Fibroblast of skin of right quadriceps (primary cell): ENCODE measurements around the gene CDK14.

Source experiments
- DNase-seq: peaks from one replicate; pipeline ENCODE4 v3.0.0-alpha.2; 2013

CDK14 gene

DNA sequence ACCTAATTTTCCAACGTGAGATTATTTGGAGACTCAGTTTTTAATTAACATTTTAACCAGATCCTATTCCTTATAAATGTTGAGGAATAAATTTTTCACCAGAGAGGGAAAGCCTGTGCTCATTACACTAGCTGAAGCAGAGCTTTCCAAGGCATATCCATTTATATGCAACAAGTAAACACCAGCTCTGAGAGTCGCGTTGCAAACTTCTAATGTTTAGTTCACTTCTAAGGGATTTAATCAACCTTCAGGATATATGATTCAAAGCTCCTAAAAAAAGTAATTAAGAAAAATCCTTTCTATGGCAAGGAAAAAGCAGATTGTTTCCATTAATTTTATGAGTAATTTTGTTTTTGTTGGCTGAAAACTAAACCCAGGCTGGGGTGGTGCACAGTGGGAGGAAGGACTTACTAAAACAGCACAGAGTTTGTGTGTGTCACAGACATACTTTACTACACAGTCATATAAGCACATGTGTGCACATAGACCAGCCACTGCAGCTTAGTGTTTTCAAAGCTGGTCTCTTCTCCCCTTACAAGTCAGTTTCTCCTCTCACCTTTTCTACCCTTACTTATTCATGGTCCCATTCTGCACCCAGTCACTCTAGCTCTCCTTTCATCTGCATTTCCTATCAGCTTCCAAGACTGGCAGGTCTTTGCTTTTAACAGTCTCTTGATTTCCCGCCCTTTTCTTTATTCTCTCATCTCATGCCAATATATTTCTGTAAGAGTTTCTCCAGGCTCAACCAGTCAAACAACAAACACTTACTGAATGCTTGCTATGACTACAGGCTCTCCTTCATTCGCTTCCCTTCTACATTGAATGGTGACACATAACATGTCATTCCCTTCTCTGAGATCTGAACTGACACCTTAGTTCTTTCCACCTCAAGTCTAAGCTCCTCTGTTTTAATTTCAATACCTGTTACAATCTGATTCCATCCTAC, 587.0 kb downstream of the CDK14 start:
- DNase-seq: peak; percentile 97

DNA sequence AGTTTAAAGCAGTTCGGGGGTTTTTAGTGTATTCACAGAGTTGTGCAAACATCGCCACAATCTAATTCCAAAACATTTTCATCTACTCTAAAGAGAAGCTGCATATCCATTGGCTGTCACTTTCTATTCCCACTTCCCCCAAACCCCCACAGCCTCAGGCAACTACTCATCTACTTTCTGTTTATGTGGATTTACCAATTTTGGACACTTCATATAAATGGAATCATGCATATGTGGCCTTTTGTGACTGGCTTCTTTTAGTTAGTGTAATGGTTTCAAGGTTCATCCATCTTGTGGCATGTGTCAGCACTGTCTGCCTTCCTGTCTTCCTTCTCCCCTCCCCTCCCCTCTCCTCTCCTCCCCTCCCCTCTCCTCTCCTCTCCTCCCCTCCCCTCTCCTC, 589.6 kb downstream of the CDK14 start:
- DNase-seq: peak; percentile 57

DNA sequence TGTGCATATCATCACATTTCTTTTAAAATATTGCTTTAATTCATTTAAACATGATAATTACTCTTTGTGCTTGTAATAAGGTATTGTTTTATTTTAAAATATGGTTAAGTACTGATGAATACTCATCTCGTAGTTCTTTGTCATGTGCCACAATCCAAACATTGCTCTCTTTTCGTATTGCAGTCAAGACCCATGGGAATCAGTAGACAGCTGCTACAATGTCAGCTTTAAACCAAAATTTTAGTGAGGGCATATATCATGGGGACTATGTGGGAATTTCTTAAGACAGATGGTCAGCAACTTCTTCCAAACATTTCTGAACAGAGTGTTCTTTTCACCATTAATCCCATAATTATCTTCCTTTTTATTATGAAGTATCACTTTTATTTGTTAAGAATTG, 590.9 kb downstream of the CDK14 start:
- DNase-seq: no peak

DNA sequence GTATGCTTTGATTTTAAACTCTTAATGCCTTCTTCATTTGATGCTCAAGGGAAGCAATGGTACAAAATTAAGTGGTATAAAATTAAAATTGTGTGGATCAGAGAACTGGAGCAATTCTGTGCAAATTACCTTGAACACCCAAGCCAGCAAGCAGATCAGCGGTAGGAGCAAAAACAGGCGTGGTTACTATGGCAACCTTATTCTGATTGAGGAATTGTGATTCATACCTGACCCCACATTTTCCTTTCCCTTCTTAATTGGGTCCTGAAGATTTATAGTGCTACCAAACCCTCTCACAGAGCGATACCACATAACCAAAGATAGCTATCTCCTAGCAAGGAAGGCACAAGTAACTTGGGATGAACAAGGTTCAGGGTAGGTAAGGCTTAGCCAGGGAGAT, 595.6 kb downstream of the CDK14 start:
- peak; percentile 39 for DNase-seq

DNA sequence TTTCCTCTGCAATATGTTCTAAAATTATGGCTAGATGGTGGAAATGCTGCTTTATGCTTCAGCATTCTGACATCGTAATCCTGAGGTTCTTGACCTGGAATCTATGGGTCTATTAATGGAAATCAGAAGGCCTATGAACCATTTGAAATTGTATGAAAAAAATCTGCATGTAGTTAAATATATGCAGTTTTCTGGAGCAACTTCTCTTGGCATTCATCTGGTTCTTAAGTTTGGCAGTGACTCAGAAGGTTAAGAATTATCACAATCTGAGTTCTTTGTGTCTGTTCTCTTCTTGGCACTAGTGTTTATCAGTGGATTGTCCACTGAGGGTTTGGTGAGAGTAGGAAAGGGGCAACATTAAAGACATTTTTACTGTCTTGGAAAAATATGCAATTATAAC, 597.0 kb downstream of the CDK14 start:
- peak; percentile 51 for DNase-seq

DNA sequence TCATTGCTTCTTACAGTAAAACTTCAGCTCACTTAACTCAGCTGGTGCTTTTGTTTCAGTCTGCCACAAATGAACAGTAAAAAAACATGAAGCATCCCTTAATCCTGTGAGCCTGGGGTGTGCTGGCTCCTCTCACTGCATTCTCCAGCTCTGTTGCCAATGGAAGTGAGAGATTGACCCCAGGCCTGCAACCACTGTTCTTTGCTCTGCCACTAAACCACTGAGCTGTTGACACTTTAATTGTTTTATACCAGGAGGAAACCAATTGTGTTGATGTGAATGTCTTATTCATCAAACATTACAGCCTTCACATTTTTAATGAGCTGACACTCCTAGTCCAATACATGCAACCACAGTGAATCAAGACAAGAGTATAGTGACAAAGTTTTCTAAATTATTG, 598.7 kb downstream of the CDK14 start:
- DNase-seq: peak; percentile 72

DNA sequence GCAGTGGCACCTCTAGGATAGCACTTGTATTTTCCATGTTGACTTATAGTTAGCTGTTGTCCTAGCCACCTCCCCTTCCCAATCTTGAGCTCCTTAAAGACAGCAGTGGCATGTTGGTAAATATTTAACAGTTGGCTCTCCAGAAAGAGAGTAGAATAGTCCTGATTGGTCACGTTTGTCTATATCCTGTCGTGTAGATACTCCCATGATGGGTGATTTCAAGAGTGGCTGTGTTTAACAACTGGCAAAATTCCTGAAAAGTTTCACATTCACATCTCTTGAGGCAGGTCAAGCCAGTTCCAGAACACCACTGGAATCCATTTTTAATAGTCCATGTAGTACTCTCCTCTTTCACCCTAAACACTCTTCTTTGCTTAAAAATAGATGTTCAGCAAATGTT, 599.9 kb downstream of the CDK14 start:
- DNase-seq: no peak

DNA sequence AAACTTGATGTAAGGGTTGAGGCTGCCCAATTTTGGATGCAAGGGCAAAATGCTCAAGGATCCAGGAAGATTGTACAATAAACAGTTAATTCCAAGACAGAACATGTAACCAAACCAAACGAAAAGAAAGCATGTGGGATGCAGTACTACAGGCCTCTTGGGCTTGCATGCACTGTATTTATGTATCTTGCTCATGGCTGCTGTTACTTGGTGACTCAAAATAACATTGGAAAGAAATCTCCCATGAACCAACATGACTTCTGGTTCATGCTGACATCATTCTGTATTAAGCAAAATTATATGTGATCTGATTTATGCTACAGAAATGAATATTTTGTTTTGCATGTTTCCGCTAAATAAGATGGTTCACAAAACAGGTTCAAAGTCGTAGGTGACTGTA, 602.2 kb downstream of the CDK14 start:
- DNase-seq: no peak

DNA sequence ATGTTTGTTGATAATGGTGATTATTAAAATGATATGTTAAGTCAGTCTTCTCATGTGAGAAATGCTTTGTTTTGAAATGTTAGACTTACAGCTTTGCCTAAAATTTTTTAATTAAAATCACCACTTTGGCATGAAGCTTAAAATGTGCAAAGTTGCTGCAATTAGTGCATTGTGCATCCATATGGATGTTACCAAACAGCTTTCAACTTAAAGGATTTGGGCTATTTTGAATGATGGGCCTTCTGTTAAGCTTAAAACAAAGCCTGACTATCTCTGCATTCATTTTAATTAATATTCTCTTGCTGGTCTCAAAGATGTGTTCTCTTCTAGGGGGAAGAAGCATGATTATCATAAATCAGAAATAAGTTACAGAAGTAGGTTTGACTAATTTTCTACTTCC, 603.5 kb downstream of the CDK14 start:
- DNase-seq: no peak

DNA sequence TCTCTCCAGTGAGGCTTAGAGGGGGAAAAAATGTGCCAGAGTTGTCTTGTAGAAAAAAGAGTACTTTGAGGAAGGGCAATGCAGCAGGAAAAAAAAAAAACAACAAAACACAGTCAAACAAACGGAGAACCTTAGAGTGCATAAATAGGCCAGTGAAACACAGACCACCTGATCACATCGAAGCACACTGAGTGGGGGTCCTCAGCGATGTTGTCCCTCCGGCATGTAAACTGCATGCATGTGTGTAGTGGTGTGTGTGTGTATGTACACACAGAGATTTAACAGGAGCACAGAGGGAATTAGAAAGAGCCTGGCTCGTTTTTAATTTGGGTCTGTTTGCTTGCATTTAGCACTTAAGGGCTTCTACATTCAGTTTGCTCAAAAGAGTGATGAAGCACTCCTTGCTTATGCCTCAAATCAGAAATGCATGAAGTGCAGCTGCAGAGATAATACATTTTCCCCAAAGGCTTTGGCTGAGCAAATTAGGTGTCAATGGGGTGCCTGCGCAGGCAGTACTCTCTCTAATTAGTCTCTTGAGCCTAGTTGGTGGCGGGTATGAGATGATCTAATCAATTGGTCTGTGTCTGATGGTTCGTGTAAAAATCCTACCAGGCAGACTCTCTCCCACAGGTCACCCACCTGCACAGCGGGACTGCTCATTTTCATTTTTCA, 605.5 kb downstream of the CDK14 start:
- DNase-seq: no peak

DNA sequence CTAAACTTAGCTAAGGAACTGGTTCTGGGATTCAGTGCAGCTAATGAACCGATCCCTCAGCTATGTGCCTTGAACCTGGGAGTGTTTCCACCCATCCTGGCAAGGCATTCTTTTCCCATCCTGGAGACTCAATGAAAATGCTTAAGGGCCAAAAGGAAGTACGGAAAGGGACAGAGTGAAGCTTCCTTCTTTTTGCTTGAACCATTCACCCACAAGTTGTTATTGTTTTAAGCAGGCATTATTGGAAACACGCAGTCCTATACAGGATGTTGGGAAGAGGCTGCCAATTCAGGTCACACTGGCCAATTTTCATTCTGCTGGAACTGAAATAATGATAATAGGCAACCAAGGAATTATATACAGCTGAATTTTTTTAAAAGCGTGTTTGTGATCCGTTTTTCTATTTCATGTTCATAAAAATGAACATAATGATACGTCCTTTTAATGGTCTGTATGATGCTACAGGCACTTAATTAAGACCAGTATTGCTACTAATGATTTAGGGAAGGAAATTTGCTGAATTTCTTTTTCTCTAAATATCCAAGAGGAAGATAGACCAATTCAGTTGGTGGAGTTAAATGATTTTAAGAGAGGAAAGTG, 610.3 kb downstream of the CDK14 start:
- DNase-seq: no peak

DNA sequence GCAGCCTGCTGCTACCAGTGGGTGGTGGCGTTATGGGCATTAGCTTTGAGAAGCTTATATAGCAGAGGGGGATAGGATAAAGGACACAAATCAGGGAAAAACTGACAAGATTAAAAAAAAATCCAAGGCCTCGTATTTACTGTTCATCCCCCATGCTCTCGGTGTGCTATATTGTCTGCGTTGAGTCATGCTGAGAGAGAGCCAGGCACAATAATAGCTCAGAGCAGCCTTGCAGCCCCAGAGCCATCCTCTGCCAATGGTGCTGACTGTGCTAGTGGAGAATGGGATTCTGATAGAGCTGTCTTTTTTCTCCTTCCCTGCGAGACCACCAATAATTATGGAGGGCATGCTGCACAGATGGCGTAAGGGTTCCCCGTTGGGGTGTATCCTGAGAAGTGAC, 616.5 kb downstream of the CDK14 start:
- DNase-seq: peak; percentile 45

DNA sequence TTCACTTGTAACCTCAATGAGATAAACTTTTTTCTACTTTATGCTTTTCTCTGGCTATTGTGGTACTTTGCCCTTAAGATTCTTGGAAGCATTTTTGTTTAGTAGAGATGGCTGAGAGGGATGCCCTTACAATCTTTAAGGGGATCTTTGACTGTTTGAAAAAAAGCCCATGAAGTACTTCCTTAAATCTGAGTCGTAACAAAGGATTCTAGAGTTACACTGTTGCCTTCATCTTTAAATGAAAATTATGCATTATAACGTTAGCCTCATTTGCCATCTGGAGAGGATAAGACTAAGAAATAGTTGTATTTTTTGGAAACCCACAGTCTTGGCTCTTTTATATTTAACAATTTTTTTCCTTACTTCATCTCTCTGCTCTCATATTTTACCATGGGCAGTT, 630.3 kb downstream of the CDK14 start:
- no peak for DNase-seq

DNA sequence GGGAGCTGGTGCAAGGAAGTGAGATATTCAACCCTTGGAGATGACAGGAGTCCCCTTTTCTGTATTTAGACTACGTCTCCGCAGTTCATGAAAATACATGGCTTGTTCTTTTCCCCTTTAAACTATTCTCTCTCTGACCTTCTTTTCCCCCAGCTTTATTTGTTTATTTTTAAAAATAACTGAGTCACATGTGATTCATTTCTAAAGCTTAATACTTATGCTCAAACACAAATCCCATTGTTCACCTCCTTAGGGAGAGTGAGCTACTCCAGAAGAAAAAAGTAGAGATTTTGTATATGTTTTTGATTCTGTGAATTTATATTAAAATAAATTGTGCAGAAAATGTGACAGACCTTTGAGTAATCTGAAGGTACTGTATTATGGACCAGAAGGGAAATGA, 632.2 kb downstream of the CDK14 start:
- no peak for DNase-seq

DNA sequence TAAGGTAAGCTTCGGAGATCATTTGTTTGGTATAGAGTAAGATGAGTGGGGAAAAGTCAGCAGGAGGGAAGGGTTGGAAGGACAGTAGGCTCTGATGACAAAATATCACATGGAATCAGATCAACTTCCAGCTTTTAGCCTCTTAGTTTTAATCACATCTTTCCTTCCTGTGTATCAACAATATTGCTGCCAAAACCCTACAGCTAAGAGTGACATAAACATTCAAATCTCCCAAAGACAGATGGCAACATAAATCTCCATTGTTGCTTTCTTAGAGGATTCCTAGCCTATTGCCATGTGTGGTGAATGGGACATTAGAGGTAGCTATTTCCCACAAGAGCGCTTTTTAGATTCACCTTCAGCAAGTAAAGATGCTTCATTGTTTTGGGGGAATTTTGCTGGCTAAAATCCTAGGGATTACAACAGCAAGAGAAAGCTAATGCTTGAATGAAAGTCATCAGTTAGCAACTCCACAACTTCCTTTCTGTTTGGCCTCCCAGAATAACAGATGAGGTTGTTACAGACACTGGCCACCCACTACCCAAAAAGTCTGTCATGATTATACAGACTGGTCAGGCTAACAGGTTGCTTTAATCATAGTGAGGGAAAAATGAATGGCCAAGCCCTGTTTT, 632.9 kb downstream of the CDK14 start:
- peak; percentile 18 for DNase-seq

DNA sequence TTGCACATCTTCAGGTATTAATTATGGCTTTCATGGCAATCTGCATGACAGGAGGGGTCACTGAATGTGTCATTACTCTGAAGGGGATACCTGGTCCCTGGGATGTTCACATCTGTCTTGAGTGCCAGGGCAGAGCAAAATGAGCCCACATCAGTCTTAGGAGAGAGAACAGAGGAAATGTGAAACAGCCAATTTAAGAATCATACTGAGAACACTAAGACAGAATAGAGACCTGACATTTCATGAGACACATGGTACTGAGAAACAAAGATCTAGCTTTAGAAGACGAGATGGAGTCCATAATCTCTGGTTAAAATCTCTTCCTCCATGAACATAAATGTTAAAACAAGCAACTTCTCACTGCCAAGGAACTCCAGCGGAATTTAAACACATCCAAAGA, 634.0 kb downstream of the CDK14 start:
- DNase-seq: no peak

DNA sequence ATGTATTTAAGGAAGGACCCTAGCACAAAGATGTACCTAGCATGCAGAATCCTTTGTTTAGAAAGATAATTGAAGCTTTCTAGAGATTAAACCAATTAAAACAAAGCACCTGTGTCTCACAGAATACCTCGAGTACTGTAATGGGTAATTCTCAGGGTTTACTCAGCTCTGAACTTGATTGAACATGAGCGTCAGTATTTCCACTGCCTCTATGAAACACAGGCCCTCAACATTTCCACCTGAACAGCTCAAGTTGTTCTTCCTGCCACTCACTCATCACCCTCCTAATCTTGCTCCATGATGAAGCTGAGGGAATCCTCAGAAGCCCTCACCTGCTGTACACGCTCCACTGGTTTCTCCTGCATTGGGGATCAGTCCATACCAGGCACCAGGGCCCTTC, 634.4 kb downstream of the CDK14 start:
- DNase-seq: no peak

DNA sequence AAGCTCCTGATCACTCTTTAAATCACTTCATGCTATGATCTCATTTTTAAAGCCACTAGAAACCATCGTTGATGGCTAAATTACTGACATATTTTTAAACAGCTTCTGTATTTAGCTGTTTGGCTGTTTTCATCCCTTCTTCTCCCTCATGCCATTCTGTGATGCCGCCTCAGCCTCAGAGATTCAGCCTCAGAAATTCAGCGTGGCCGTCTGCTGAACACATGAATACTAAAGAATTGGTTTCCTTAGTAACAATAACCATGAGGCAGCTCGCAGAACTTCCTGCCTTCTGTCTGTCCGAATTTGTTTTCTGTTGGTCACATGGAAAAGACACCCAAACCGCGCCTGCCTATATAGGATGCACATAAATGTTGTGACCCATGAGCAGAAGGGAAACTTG, 637.1 kb downstream of the CDK14 start:
- DNase-seq: peak; percentile 28

DNA sequence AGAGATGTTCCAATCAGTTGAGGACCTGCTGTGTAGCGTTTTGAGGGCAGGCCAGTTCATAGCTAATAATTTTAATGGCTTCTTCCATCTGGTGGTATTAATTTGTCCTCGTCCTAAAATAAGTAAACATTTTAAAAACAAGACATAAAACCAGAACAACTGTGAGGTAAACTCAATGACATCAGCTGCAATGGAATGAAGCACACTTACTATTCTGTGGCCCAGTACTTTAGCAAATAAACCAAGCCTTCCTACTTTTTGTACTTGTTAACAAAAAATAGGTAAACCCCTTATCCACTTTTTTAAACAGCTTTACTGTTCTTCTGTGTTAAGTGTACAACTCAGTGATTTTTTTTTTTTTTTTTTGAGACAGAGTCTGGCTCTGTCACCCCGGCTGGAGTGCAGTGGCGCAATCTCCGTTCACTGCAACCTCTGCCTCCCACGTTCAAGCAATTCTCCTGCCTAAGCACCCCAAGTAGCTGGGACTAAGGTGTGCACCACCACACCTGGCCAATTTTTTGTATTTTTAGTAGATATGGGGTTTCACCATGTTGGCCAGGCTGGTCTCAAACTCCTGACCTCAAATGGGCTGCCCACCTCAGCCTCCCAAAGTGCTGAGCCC, 639.2 kb downstream of the CDK14 start:
- DNase-seq: no peak

DNA sequence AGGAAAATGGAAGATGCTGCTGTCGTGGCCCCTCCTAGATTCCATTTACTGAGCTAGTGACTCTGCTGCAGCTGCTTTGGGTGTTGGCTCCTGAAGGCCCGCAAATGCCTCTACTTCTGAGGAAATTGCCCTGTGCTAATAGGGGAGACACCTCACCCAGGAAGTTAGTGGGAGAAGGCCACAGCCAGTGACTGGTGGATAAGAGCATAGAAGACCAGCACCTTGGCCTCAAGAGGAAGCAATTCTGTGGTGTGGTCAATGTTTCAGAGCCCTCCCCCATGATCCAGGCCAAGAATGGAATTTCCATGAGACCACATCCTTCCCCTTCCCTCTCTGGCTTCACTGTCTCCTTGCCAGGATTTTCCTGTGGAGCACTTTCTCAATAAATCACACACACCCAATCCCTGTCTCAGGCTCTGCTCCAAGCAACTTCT, 643.1 kb downstream of the CDK14 start:
- DNase-seq: peak; percentile 89

DNA sequence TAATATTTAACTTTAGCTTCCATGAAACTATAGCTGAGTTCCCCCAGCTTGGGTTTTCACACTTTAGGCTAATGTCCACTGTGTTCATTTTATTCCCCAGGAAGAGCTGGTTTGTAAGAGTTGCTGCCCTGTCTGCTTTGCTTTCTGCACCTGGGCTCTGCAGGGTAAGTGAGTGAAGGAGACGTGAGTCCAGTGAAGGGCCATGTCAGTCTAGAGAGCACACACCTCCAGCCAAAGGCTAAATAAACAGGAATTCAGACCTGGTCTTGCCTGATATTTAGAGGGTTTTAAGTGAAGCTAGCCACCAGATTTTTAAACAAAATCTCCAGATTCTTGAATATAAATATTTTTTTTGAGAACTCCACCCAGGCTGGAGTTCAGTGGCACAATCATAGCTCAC, 643.7 kb downstream of the CDK14 start:
- DNase-seq: no peak

DNA sequence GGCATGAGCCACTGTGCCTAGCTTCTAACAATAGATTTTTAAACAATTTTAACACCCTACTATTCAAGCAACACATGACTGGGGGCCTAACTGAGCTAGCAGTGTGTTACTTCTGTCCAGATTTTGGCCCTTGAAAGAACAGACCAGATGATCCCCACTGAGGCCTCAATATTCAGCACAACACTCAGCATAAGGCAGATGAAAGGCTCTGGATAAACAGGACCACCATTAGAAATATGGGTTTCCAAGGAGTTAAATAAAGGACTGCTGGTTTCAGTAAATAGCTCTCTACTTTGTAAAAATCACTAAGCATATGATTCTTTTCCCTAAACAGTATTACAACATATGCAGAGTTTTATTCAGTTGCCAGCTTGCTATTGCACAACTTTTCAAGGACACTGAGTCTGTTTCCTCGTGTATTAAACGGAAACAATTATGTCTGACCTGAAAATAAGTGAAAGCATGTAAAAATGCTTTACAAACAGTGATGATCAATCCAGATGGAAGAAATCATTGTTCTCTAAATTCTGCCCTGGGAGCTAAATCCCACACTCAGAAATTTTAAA, 644.3 kb downstream of the CDK14 start:
- peak; percentile 73 for DNase-seq
